Measurements from ENCODE around the gene UBE2E2. TPM values are rescaled to one million over a fixed set of nuclear protein-coding genes. Genes with fewer than 3 reads are reported as not detected.

Gene UBE2E2
- total RNA-seq, 2 experiments from 2014 or later = 0.55 to 1.3 TPM

DNA sequence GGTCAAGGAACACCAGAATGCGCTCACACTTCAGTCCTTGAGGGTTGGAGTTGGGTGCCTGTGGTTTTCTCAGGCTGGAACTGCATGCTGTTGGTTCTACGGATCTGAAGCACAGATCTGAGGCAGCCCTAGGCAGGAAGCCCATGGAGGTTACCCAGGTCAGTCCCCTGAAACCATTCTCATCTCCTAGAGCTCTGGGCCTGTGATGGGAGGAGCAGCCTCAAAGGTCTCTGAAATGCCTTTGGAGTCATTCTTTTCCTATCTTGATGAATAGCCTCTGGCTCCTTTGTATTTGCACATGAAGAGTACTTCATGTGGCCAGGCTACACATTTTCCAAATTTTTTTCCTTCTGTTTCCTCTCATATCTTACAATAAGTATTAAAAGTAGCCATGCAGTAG is 423.3 kb downstream of the UBE2E2 start:
- Mint-ChIP-seq H3K4me1 (no peaks in the 10 kb centered on the region), H3K36me3 (ENCODE audit: low read depth) (no peaks in the 10 kb centered on the region), H3K27me3 (peaks cover 1% of the 10 kb centered on the region), H3K27ac (no peak overlapping the region), H3K9me3 (peaks cover 3% of the 10 kb centered on the region), H3K4me3 (no peak overlapping the region)
- ChIA-PET POLR2A (no interaction called here), CTCF (no interaction called here)
- DNase-seq = no peak

DNA sequence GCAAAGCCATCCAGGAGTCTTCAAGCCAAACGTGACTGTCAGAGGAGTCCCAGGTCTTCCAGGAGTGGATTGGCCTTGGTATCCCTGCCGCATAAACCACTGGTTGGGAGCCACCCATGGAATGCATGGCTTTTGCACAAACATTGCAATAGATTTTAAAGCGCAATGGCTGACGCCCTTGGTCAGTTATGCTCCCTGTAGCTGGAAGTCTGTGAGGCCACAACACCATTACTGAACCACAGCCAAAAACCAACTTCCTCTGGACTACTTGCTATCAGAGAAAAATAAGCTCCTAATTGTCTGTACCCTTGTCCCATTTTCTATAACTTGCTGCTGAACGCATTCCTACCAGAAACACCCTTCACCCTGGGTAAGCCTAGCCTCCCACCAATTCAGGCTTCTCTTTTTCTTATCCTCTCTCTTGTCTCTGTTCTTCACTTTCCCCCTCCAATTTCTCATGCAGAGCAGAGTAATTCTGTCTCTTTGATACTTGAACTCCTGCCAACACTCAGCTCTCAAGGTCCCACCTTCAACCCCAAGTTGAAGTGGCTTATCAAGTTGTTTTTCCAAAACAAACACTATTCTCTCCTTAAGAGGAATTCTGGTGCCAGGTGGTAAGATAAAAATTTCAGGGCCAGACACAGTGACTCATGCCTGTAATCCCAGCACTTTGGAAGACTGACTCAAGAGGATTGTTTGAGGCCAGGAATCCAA is 426.2 kb downstream of the UBE2E2 start:
- ChIA-PET CTCF (no interaction called here), POLR2A (no interaction called here)
- peaks cover 5% of the 10 kb centered on the region for H3K27me3 Mint-ChIP-seq
- no peak overlapping the region for H3K27ac Mint-ChIP-seq
- H3K9me3 Mint-ChIP-seq = peaks cover 1% of the 10 kb centered on the region
- no peak overlapping the region for H3K4me3 Mint-ChIP-seq
- H3K36me3 Mint-ChIP-seq (ENCODE audit: low read depth) = no peaks in the 10 kb centered on the region
- DNase-seq = no peak
- H3K4me1 Mint-ChIP-seq = no peaks in the 10 kb centered on the region

DNA sequence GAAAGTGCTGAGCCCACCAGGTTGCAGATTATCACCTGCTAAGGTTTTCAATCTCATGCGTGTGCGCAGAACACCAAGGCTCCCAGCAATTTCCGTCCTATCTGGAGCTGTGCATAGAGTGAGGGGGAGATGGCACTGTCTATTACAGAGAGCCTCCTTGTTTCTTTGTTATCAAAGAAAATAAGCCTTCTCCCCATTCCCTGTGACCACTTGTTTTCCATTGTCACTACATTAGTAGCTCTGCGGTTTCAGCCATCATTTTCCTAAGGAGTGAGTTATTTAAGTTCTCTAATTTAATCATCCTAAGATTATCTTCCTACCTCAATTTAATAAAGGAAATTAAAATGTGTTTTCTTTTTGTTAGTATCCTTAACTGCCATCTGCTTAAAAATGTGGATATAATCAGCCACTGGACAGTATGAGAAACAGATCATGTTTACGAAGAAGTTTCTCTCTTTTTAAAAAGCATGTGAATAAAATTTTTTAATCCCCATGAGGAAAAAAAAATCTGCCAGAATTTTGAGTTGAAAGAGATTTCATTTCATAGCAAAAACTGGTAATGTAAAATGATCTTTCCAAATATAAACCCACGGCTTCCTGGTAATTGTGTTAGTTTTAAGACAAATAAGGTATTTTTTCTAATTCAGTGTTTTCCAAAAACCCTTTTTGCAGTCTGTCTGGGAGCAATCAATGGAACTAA is 430.3 kb downstream of the UBE2E2 start:
- POLR2A ChIA-PET = no interaction called here
- H3K9me3 Mint-ChIP-seq = no peaks in the 10 kb centered on the region
- H3K4me1 Mint-ChIP-seq = no peaks in the 10 kb centered on the region
- no peak overlapping the region for H3K27ac Mint-ChIP-seq
- H3K36me3 Mint-ChIP-seq (ENCODE audit: low read depth) = no peaks in the 10 kb centered on the region
- H3K27me3 Mint-ChIP-seq = peaks cover 5% of the 10 kb centered on the region
- CTCF ChIA-PET = no interaction called here
- DNase-seq = no peak
- H3K4me3 Mint-ChIP-seq = no peak overlapping the region

GRCh38 chr3:23637339-23637738 is 434.2 kb downstream of the UBE2E2 start:
- Mint-ChIP-seq H3K9me3 (no peaks in the 10 kb centered on the region), H3K27me3 (peaks cover 2% of the 10 kb centered on the region), H3K4me1 (no peaks in the 10 kb centered on the region), H3K4me3 (no peak overlapping the region), H3K36me3 (ENCODE audit: low read depth) (no peaks in the 10 kb centered on the region), H3K27ac (no peak overlapping the region)
- no peak for DNase-seq
- POLR2A ChIA-PET = no interaction called here
- CTCF ChIA-PET = no interaction called here

DNA sequence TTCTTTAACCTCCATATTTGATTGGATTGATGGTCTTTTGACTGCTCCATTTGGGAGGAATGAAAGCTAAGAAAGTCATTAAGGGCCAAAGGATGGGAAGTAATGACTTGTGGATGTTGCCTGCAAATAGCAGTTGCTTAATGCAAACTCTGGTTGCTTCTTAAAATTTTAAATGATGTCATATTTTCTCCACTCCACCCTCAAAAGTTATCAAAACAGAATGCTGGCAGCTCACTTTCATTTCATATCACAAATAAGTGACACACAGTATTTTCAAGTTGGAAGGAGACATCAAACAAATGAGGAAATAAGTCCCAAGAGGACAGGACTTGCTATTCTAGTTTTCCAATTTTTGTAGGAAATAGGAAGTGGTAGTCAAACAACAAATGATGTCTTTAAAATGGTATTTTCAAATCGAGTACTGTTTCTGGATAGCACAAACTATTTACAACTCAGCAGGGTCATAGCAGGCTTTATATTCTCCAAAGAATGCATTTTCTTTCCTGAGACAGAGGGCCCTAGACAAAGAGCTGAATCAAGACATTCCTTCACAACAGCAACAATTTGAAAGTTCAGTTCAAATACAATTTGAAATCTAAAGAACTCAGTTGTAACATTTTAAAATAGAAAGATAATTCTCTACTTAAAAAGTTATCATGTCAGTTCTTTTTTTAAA is 437.5 kb downstream of the UBE2E2 start:
- POLR2A ChIA-PET = no interaction called here
- H3K27ac Mint-ChIP-seq = no peak overlapping the region
- no peaks in the 10 kb centered on the region for H3K9me3 Mint-ChIP-seq
- H3K36me3 Mint-ChIP-seq (ENCODE audit: low read depth) = no peaks in the 10 kb centered on the region
- CTCF ChIA-PET = no interaction called here
- no peak overlapping the region for H3K4me3 Mint-ChIP-seq
- no peaks in the 10 kb centered on the region for H3K27me3 Mint-ChIP-seq
- no peak for DNase-seq
- no peaks in the 10 kb centered on the region for H3K4me1 Mint-ChIP-seq
